SKM-1 treated with dmso at 0.1 percent for 144 hours (cell line): ENCODE data around the gene AVL9.
"Not testable (repeated sequence)": the region's sequence is repeated elsewhere in the genome, so short reads cannot be mapped to it uniquely, and the experiment has no call there.

ENCODE experiments used
- DNase-seq: peaks from one replicate; lab custom pipeline; 2025; ENCODE audit not compliant: unreplicated experiment; lab: John Stamatoyannopoulos, UW

AVL9 gene

DNA sequence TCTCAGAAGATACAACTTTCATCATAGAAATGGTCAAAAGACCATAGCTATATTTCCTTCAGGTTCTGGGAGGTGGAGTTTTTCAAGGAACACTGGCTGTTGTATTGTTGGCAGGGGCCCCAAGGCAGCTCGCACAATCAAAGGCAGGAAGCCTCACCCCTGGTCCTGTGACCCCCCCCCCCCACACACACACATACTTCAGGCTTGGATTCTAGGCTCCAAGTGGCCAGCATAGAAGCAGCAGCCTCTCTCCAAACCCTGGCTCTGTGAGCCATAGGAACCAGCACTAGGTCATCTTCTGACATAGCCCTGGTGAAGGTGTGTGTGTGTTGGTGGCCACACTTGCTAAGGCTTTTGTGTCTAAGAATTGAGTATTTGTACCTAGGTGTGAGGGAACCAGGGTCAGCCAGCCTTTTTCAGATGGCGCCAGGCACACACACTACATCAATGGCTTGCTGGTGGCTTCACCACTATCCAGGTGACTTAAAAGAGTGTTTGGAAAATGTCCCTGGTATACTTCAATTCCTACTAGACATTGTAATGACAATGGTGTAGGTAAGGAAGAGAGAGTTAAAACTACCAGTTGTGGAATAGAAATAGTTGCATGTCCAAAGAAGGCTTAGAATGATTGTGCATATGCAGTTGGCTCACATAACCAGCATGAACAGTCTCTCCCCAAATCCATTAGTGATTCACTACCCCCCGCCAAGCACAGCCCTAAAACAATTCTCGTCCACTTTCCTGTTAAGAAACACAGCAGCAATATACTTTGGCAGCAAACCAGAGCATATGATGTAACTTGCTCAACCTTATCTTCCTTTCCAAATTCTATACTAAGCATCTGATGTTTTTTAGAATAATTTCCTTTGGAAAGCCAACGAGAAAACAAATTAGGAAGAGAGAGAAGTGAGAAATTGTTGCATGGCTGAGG lies 91.3 kb downstream of the AVL9 start:
- no peak for DNase-seq

DNA sequence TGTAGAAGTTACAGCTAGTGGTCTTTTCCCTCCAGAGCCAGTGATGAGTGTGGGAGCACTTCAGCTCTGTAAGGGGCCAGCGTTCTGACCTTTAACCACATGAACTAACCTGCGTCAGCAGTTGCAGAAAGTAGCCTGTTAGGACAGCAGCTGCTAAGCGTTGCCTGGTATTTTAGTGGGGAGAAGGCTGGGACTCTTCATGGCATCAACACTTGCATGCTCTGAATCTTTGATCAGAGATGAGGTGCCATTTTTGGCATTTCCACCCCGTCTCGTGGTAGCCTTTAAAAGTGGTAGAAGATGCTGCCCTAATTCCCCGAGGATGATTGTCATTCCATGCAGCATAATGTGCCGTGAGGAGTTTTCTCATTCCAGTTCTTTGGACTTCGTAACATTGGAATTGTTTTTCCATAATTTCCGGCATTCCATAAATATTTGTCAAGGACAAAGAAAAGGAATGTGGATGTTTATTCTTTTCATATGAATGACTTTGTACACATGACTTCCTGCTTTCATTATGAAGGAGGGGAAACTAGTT lies 92.2 kb downstream of the AVL9 start:
- no peak for DNase-seq

- DNase-seq: peak; percentile 74
Measured at GRCh38 chr7:32588657-32589056, 93.4 kb downstream of the AVL9 start.

DNA sequence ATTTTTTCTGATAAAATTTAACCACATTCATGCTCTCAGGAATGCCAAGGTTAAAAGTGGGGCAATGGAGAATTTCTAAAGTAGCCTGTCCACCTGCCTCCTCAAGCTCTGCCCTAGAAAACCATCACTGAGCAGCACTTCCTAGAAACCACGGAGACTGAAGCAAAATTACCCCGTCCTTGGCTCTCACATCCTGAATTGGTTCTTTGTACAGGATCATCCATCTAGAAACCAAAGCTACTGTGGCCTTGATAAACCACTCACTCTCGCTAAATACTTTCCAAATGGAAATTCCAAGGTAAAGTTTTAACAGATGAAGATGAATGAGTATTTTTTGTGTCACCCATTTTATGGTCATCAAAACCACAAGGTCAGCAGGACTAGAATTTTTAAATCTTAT lies 96.6 kb downstream of the AVL9 start:
- DNase-seq: no peak

GRCh38 chr7:32592701-32593100 lies 97.4 kb downstream of the AVL9 start:
- DNase-seq: no peak

GRCh38 chr7:32594965-32595490 lies 99.7 kb downstream of the AVL9 start:
- DNase-seq: no peak

DNA sequence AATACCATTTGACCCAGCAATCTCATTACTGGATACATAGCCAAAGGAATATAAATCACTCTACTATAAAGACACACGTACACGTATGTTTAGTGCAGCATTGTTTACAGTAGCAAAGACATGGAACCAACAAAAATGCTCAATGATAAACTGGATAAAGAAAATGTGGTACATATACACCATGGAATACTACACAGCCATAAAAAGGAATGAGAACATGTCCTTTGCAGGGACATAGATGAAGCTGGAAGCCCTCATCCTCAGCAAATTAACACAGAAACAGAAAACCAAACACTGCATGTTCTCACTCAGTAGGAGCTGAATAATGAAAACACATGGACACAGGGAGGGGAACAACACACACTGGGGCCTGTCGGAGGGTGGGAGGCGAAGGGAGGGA lies 105.9 kb downstream of the AVL9 start:
- not testable (repeated sequence) for DNase-seq

GRCh38 chr7:32602470-32602869 lies 107.2 kb downstream of the AVL9 start:
- DNase-seq: no peak

- DNase-seq: not testable (repeated sequence)
Measured at GRCh38 chr7:32603492-32603891, 108.2 kb downstream of the AVL9 start.

- DNase-seq: not testable (repeated sequence)
Measured at GRCh38 chr7:32604047-32604446, 108.8 kb downstream of the AVL9 start.

- no peak for DNase-seq
Measured at GRCh38 chr7:32605032-32605431, 109.7 kb downstream of the AVL9 start.

DNA sequence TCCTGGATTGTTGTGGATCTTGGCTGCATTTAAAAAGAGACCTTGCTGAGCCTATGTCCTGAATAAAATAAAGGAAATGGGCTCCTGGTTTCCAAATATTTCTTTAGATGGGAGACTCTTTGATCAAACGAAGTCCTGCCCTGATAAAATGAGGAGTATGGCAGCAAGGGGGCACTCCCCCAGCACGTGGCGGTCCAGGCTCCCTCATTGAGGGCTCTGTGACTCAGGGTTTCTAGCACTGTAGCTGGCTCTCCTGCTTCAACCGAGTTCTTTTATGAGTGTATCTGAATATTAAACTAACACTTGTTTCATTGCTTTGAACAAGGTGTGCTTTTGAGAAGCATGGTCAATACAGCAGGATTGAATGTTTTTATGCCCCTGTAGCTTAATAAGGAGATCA lies 114.2 kb downstream of the AVL9 start:
- no peak for DNase-seq

DNA sequence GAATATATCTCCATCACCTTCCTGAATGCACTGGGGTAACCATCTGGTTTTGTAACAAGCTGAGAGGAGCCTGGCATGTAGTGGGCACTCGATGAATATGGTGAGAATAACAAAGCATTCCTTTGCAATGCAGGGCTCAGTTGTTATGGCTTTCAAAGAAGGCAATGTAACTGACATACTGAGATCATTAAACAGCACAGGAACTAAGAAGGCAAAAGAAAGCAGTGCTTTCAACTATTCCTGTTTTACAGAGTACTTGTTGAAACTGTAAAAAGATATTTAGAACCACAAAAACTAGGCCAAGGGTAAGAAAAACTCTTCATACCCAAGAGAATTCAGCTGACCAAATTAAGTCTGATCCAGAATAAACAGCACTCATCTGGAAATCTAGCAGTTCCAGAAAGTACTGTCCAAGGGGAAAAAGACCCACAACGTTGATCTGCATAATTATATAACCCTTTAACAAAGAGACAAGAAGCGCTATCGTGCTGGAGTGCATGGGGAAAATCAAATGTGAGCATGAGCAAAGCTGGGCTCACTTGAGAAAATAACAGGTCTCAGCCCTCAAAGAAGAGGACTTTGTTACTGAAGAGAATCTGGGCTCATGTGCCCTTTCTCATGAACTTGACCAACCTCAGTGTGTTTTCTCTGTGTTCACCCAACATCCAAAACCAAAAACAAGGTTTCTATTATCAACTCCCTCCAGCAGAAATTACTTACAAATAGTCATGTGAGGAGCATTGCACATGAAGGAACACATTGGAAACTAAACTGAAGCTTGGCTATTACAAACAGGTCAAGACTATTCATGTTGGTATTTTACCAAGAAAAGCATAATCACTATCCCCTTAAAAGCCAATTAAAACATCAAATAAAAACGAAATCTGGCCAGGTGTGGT lies 116.2 kb downstream of the AVL9 start:
- no peak for DNase-seq

- DNase-seq: no peak
Measured at GRCh38 chr7:32616625-32617024, 121.3 kb downstream of the AVL9 start.

DNA sequence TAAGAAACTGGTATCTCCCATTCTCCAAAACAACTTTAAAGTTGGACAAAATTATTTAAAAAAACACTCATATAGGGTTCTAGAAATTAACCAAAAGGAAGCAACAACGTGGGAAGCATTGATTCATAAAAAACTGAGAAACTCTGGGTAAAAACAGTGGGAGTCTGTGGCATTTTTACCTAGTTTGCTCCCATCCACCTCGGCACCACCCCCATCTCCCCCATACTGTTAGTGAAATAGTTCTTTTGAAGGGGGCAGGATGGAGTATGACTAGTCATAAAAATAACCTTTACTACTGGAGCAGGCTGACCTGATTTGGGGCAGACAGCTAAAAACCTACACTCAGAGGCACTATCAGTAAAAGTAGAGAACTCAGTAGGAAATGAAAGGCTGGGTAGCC lies 123.2 kb downstream of the AVL9 start:
- DNase-seq: no peak

DNA sequence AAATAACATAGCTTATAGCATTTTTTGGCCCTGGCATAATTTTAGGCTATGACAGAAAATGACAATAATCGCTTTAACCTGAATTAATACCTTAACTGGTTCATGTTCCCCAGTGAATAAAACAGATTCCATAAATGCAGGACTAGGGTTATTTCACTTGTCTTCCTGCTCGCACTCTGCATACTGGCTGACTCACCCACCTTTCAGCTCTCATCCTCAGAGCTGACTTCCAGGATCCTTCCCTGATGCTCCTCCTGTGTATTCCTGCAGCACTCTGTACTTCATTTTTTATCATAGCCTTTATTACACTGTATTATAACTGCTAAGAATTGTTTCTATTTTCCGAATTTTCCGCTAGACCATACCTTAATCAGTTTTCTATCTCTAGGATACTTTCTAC lies 123.7 kb downstream of the AVL9 start:
- DNase-seq: no peak

GRCh38 chr7:32619416-32619815 lies 124.1 kb downstream of the AVL9 start:
- not testable (repeated sequence) for DNase-seq

DNA sequence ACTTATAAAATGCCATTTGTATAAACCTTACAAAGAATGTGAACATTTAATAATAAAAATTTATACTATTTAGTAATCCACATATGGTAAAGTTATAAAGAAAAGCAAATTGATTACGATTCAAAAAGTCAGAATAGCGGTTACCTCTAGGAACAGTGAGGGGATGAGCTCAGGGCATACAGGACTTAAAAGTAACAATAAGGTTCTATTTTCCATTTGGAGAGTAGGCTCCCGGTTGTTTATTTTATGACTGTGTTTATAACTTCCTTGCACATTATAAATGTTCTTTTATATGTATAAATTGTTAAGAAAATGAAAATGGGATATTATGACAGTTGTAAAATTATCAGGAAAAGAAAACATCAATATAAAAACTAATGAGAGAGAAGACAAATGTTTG lies 135.7 kb downstream of the AVL9 start:
- no peak for DNase-seq

DNA sequence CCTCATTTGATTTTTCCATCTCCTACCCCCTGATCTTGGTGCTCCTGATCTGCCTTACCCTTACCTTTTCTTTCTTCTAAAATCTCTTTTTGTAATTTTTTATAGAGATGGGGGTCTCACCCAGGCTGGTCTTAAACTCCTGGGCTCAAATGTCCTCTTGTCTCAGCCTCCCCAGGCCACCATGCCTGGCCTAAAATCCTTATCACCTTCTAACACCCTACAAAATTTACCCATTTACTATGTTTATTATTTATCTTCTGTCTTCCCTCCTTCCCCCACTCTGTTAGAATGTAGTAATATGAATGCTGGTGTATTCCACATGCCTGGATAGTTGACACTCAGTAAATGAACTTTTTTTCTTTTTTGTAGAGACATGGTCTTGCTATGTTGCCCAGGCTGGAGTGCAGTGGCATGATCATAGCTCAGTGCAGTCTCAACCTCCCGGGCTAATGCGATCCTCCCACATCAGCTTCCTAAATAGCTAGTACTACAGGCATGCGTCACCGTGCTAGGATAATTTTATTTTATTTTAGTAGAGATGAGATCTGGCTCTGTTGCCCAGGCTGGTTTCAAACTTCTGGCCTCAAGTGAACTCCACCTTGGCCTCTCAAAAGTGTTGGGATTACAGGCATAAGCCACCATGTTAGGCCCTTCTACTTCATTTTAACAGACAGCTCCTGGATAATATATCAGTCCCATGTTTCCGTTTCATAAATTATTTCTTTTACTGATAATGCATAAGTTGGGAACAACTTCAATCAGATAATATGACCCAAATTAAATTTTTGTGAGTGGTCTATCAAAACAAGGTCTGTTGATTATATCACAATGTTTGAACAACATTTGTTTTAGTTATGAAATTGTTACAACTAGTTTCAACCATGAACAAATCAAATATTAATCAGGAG lies 136.6 kb downstream of the AVL9 start:
- DNase-seq: not testable (repeated sequence)

DNA sequence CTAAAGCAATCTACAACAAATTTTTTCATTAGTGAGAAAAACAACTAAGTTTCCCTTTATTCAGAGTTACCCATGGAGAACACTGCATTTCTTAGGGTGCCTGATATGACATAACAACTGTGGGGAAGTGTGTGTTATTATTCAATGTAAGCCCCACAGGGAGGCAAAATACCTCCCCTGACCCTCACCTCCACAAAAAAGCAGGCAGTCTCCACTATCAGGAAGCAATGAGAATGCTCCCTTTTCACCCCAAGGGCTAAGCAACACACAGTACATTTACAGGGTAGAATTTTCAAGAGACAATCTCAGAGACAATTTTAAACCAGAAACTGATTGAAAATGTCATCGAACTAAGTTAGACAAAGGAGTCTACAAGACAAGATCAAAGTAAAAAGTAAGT lies 138.2 kb downstream of the AVL9 start:
- DNase-seq: not testable (repeated sequence)
